Panc1 (cell line): ENCODE results near the gene IL17C. TPM values are rescaled to one million over a fixed set of nuclear protein-coding genes. Genes with fewer than 3 reads are reported as not detected.

ENCODE experiments used
- ATAC-seq: fragments of 200-7000 bp; cut with Tn5 transposase; 2 replicates; pipeline ENCODE4 v1.9.1; 2020; ENCODE audit warnings: mild to moderate bottlenecking, moderate library complexity
- BruUV-seq: library from RNA; stranded (reverse); fragments of 400-500 nt; replicated peaks from 2 replicates; lab custom pipeline; 2021; lab: Mats Ljungman, UMichigan
- CTCF ChIA-PET: fragments of 300-600 bp; sonication (Branson Sonifier 250); formaldehyde crosslinking; loops from one replicate; lab custom pipeline; 2022; ENCODE audit warnings: antibody characterized with exemption; lab: Charles Lee
- POLR2A ChIA-PET: fragments of 300-600 bp; sonication (Branson Sonifier 250); formaldehyde crosslinking; loops from one replicate; lab custom pipeline; 2022; ENCODE audit warnings: antibody characterized with exemption; lab: Charles Lee
- DNase-seq: peaks from one replicate; pipeline ENCODE4 v3.0.0-alpha.2; 2010; ENCODE audit warnings: low read depth, low spot score
- H3K27ac ChIP-seq: 2 replicates; pipeline ENCODE4 v1.5.1; 2011; ENCODE audit warnings: mild to moderate bottlenecking, low read length, inconsistent platforms
- H3K27me3 ChIP-seq: fragments of 200-500 bp; sonication (Bioruptor generic); 2 replicates; pipeline ENCODE4 v1.6.0; 2014; ENCODE audit warnings: low read length, inconsistent platforms; ENCODE audit not compliant: control insufficient read depth, insufficient read depth
- H3K36me3 ChIP-seq: fragments of 200-500 bp; sonication (Bioruptor generic); 2 replicates; pipeline ENCODE4 v1.5.1; 2014; ENCODE audit warnings: inconsistent platforms, mild to moderate bottlenecking, low read length, moderate library complexity; ENCODE audit not compliant: control insufficient read depth, insufficient read depth
- H3K4me1 ChIP-seq: 2 replicates; pipeline ENCODE4 v1.5.1; 2011; ENCODE audit warnings: inconsistent platforms, mild to moderate bottlenecking, low read length, moderate library complexity; ENCODE audit not compliant: control insufficient read depth, insufficient read depth
- H3K4me3 ChIP-seq, 2 experiments: 2 replicates each; pipeline ENCODE4 v1.5.1; 2011 to 2012; ENCODE audit warnings: low read depth in 2 of 2, low read length in 2 of 2, mild to moderate bottlenecking in 2 of 2, inconsistent platforms in 1 of 2, moderate library complexity in 1 of 2
- H3K9me3 ChIP-seq: fragments of 200-500 bp; sonication (Bioruptor generic); 2 replicates; pipeline ENCODE4 v1.5.1; 2014; ENCODE audit warnings: low read depth, mild to moderate bottlenecking, inconsistent platforms, low read length, moderate library complexity; ENCODE audit not compliant: control insufficient read depth, insufficient read depth
- POLR2AphosphoS5 ChIP-seq: IDR thresholded peaks from 2 replicates; pipeline ENCODE4 v1.6.1; 2012; ENCODE audit warnings: mild to moderate bottlenecking, low read depth, low read length, moderate library complexity
- SIN3A ChIP-seq: IDR thresholded peaks from 2 replicates; pipeline ENCODE4 v1.6.1; 2012; ENCODE audit warnings: low read depth, mild to moderate bottlenecking, low read length, moderate library complexity, borderline replicate concordance; ENCODE audit not compliant: insufficient read depth
- TCF7L2 ChIP-seq: IDR thresholded peaks from 2 replicates; pipeline ENCODE4 v1.6.1; 2011; ENCODE audit warnings: mild to moderate bottlenecking, low read depth, low read length, inconsistent platforms
- in situ Hi-C: cut with HindIII; loops from 2 replicates; pipeline ENCODE4 v1.10.0; 2016; ENCODE audit warnings: low sequenced_read_pairs, low pct_unique_long_range_greater_than_20kb
- intact Hi-C: fragments of 100-400 bp; cut with micrococcal nuclease; formaldehyde crosslinking; loops from one replicate; pipeline ENCODE4 v1.10.0; 2022; ENCODE audit not compliant: unreplicated experiment
- total RNA-seq: library from RNA; stranded (reverse); gene quantifications from one replicate; pipeline ENCODE4 v1.2.1, GENCODE V29; 2021; ENCODE audit not compliant: unreplicated experiment
- TF ChIP-seq, protein P1 (sequence below): fragments of 450-650 bp; IDR thresholded peaks from 2 replicates; pipeline ENCODE4 v1.5.1; 2017; ENCODE audit warnings: mild to moderate bottlenecking
- TF ChIP-seq, protein P2 (sequence below), 2 experiments: IDR thresholded peaks; 2 replicates each; pipeline ENCODE4 v1.6.1; 2011 to 2012; ENCODE audit warnings: low read depth in 2 of 2, control low read depth in 1 of 2, low read length in 1 of 2, mild to moderate bottlenecking in 1 of 2, moderate library complexity in 1 of 2; ENCODE audit not compliant: insufficient read depth in 1 of 2

IL17C gene
- total RNA-seq, 1 experiment from 2014 or later = not detected

DNA sequence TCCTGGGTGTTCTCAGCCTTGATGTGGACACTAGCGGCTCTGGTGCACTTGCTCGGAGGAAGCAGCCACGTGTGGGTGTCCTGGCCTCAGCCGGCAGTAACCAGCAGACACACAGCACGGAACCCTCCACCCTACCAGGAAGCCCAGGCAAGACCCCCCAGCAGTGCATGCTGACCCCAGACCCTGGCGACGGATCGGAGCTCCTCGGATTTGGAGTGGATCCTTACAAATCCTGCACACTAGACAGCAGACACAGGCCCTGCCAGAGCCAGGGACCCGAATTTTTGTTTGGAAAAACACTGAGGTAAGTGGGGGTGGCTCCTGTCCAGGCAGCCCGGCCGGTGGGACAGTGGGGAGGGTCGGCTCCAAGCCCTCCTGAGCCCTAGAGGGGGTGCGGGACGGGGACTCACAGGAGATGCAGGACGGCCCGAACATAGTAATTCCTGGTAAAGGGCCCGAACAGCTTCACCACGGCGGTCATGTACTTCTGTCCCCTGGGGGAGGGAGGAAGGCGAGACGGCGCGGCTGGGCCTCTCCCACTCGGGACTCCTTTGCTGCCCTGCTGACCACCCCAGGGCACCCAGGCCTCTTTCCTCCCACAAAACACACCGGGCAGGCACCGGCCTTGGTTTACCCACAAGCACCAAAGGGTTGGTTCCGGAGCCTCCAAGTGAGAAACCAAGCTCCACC lies 8.1 kb downstream of the IL17C start:
- intact Hi-C loops (no loop called here), in situ Hi-C loops (no loop called here)
- no peaks in the 10 kb centered on the region for H3K9me3 ChIP-seq
- no peaks in the 10 kb centered on the region for H3K27me3 ChIP-seq
- TF ChIP-seq TCF7L2 (no peak), SIN3A (no peak), POLR2AphosphoS5 (no peak)
- TF ChIP-seq, protein P1, sequence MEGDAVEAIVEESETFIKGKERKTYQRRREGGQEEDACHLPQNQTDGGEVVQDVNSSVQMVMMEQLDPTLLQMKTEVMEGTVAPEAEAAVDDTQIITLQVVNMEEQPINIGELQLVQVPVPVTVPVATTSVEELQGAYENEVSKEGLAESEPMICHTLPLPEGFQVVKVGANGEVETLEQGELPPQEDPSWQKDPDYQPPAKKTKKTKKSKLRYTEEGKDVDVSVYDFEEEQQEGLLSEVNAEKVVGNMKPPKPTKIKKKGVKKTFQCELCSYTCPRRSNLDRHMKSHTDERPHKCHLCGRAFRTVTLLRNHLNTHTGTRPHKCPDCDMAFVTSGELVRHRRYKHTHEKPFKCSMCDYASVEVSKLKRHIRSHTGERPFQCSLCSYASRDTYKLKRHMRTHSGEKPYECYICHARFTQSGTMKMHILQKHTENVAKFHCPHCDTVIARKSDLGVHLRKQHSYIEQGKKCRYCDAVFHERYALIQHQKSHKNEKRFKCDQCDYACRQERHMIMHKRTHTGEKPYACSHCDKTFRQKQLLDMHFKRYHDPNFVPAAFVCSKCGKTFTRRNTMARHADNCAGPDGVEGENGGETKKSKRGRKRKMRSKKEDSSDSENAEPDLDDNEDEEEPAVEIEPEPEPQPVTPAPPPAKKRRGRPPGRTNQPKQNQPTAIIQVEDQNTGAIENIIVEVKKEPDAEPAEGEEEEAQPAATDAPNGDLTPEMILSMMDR = no peak
- TF ChIP-seq, protein P2, sequence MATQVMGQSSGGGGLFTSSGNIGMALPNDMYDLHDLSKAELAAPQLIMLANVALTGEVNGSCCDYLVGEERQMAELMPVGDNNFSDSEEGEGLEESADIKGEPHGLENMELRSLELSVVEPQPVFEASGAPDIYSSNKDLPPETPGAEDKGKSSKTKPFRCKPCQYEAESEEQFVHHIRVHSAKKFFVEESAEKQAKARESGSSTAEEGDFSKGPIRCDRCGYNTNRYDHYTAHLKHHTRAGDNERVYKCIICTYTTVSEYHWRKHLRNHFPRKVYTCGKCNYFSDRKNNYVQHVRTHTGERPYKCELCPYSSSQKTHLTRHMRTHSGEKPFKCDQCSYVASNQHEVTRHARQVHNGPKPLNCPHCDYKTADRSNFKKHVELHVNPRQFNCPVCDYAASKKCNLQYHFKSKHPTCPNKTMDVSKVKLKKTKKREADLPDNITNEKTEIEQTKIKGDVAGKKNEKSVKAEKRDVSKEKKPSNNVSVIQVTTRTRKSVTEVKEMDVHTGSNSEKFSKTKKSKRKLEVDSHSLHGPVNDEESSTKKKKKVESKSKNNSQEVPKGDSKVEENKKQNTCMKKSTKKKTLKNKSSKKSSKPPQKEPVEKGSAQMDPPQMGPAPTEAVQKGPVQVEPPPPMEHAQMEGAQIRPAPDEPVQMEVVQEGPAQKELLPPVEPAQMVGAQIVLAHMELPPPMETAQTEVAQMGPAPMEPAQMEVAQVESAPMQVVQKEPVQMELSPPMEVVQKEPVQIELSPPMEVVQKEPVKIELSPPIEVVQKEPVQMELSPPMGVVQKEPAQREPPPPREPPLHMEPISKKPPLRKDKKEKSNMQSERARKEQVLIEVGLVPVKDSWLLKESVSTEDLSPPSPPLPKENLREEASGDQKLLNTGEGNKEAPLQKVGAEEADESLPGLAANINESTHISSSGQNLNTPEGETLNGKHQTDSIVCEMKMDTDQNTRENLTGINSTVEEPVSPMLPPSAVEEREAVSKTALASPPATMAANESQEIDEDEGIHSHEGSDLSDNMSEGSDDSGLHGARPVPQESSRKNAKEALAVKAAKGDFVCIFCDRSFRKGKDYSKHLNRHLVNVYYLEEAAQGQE (IDR thresholded peaks at IDR 0.05; ENCODE audit: insufficient read depth in 1 of 2, low read depth in 2 of 2, low read length in 1 of 2) = no peak
- POLR2A ChIA-PET = no interaction called here
- peaks cover 7% of the 10 kb centered on the region for H3K4me1 ChIP-seq
- BruUV-seq = no TSS peak
- ATAC-seq = no peak
- H3K36me3 ChIP-seq = peaks cover 6% of the 10 kb centered on the region; the same call in 1 of the 2 replicates
- no peak for DNase-seq
- no peak overlapping the region for H3K4me3 ChIP-seq
- H3K27ac ChIP-seq = no peak overlapping the region
- CTCF ChIA-PET = no interaction called here

DNA sequence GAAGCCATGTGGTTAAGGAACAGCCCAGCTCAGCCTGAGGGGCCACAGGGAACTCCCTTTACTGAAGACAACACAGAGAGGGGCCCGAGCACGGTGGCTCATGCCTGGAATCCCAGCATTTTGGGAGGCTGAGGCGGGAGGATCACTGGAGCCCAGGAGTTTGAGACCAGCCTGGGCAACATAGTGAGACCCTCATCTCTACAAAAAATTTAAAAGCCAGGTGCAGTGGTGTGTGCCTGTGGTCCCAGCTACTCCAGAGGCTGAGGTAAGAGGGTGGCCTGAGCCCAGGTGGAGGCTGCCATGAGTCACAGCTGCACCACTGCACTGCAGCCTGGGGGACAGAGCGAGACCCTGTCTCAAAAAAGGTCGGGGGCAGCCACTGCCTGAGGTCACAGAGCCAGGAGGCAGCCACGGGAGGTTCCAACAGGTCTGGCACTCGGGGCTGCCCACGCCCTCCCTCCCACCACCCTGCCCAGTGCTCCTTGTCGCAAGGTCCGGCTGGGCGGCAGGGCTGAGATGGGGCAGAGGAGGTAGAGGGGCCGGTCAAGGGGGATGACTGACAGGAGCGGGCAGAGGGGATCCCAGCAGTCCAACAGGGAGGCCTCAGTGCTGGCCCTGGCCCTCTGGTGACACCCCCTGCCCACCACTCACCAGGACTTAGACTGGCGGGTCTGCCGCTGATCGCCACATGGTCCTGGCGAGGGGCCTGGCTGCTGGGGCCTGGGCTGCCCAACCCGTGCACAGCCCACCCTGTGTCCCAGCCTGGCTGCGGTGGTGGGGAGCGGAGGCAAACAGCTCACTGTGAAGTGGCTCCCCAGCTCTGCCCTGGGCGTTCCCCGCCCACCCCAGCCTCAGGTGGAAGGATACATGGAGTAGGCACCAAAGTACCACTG lies 9.1 kb downstream of the IL17C start:
- no peak for DNase-seq
- Histone ChIP-seq H3K4me1 (peaks cover 14% of the 10 kb centered on the region), H3K36me3 (peaks cover 6% of the 10 kb centered on the region; the same call in 1 of the 2 replicates), H3K9me3 (no peaks in the 10 kb centered on the region), H3K27me3 (no peaks in the 10 kb centered on the region), H3K27ac (no peak overlapping the region), H3K4me3 (no peak overlapping the region)
- intact Hi-C loops (no loop called here), in situ Hi-C loops (no loop called here)
- ATAC-seq = no peak
- ChIA-PET POLR2A (no interaction called here), CTCF (no interaction called here)
- no TSS peak for BruUV-seq
- TF ChIP-seq POLR2AphosphoS5 (no peak), TCF7L2 (no peak), SIN3A (no peak)
- TF ChIP-seq, protein P2 (IDR thresholded peaks at IDR 0.05; ENCODE audit: insufficient read depth in 1 of 2, low read depth in 2 of 2, low read length in 1 of 2) = no peak
